ENCODE data around the gene ALG14.
"Not testable (repeated sequence)": the region's sequence is repeated elsewhere in the genome, so short reads cannot be mapped to it uniquely, and the experiment has no call there.

The ALG14 gene

GRCh38 chr1:94942171-94943128 is 130.3 kb downstream of the ALG14 start (continued):
- TF ChIP-seq GFI1B (tag by site-specific recombination; IDR thresholded peaks at IDR 0.05) (no peak), ZNF558 (tag by site-specific recombination; IDR thresholded peaks at IDR 0.05) (no peak), ZNF830 (tag by site-specific recombination; IDR thresholded peaks at IDR 0.05; ENCODE audit: low read depth) (no peak)

GRCh38 chr1:94941480-94941879 is 131.3 kb downstream of the ALG14 start:
- H3K9me3 ChIP-seq (ENCODE audit: control insufficient read depth, insufficient read depth, low read depth, low read length); H3K4me1 ChIP-seq (ENCODE audit: control insufficient read depth, insufficient read depth, low read length); POLR2A ChIA-PET; H3K27ac ChIP-seq (ENCODE audit: extremely low read depth, low read depth, low read length); H3K4me3 ChIP-seq (ENCODE audit: low read depth, low read length); CTCF ChIA-PET; H3K36me3 ChIP-seq (ENCODE audit: control insufficient read depth in 2 of 2, insufficient read depth in 1 of 2, low read length in 2 of 2): not testable (repeated sequence)

- ChIA-PET POLR2A (no interaction called here), CTCF (no interaction called here)
- Histone ChIP-seq H3K4me3 (ENCODE audit: low read depth, low read length) (no peak overlapping the region), H3K9me3 (ENCODE audit: control insufficient read depth, insufficient read depth, low read depth, low read length) (no peaks in the 10 kb centered on the region), H3K4me1 (ENCODE audit: control insufficient read depth, insufficient read depth, low read length) (peaks cover 10% of the 10 kb centered on the region), H3K36me3 (ENCODE audit: control insufficient read depth in 2 of 2, insufficient read depth in 1 of 2, low read length in 2 of 2) (no peaks in the 10 kb centered on the region), H3K27ac (ENCODE audit: extremely low read depth, low read depth, low read length) (no peak overlapping the region)
- TF ChIP-seq ZNF311 (tag by site-specific recombination; IDR thresholded peaks at IDR 0.05; ENCODE audit: borderline replicate concordance) (no peak), ZNF623 (tag by site-specific recombination; IDR thresholded peaks at IDR 0.05) (no peak)
Measured at GRCh38 chr1:94940738-94941137, 132.0 kb downstream of the ALG14 start.

GRCh38 chr1:94937820-94938219 is 134.9 kb downstream of the ALG14 start:
- H3K9me3 ChIP-seq (ENCODE audit: control insufficient read depth, insufficient read depth, low read depth, low read length): no peaks in the 10 kb centered on the region
- peaks cover 0 to 6% of the 10 kb centered on the region in 2 experiments; a peak in 1 of 3 replicates for H3K36me3 ChIP-seq (ENCODE audit: control insufficient read depth in 2 of 2, insufficient read depth in 1 of 2, low read length in 2 of 2)
- CTCF ChIA-PET: no interaction called here
- POLR2A ChIA-PET: no interaction called here
- peaks cover 23% of the 10 kb centered on the region for H3K4me1 ChIP-seq (ENCODE audit: control insufficient read depth, insufficient read depth, low read length)
- no peak overlapping the region for H3K27ac ChIP-seq (ENCODE audit: extremely low read depth, low read depth, low read length)
- TF ChIP-seq ZNF549 (tag by site-specific recombination; IDR thresholded peaks at IDR 0.05) (peak; percentile 97), ZNF292 (tag by site-specific recombination; IDR thresholded peaks at IDR 0.05; ENCODE audit: borderline replicate concordance, low read depth) (no peak), SETDB1 (IDR thresholded peaks at IDR 0.05; ENCODE audit: insufficient read length, low read length) (no peak), ZFP69B (tag by site-specific recombination; IDR thresholded peaks at IDR 0.05) (no peak), ZNF239 (tag by site-specific recombination; IDR thresholded peaks at IDR 0.05) (no peak)
- no peak overlapping the region for H3K4me3 ChIP-seq (ENCODE audit: low read depth, low read length)

- H3K9me3 ChIP-seq (ENCODE audit: control insufficient read depth, insufficient read depth, low read depth, low read length): no peaks in the 10 kb centered on the region
- POLR2A ChIA-PET: interaction anchor here (0.7 kb wide), 1 partner anchor 172 kb away, joined by 3 read pairs; no protein-coding TSS in a partner anchor
- H3K36me3 ChIP-seq (ENCODE audit: control insufficient read depth in 2 of 2, insufficient read depth in 1 of 2, low read length in 2 of 2): peaks cover 0 to 8% of the 10 kb centered on the region in 2 experiments; a peak in 1 of 3 replicates
- H3K27ac ChIP-seq (ENCODE audit: extremely low read depth, low read depth, low read length): no peak overlapping the region
- CTCF ChIA-PET: interaction anchor here (0.9 kb wide), 1 partner anchor 297 kb away, joined by 3 read pairs; the partner anchor contains the start of gene RWDD3
- peaks cover 23% of the 10 kb centered on the region for H3K4me1 ChIP-seq (ENCODE audit: control insufficient read depth, insufficient read depth, low read length)
- H3K4me3 ChIP-seq (ENCODE audit: low read depth, low read length): no peak overlapping the region
- no peak for TF ChIP-seq ZNF341 (tag by site-specific recombination; IDR thresholded peaks at IDR 0.05; ENCODE audit: low read depth)
- TF ChIP-seq ZNF266 (tag by site-specific recombination; IDR thresholded peaks at IDR 0.05; ENCODE audit: low read depth): no peak
- TF ChIP-seq ELK4 (IDR thresholded peaks at IDR 0.05; ENCODE audit: borderline replicate concordance, low read depth, low read length): no peak
- no peak for TF ChIP-seq ZNF362 (tag by site-specific recombination; IDR thresholded peaks at IDR 0.05)
- TF ChIP-seq ZNF544 (tag by site-specific recombination; IDR thresholded peaks at IDR 0.05): no peak
- TF ChIP-seq PRDM6 (tag by site-specific recombination; IDR thresholded peaks at IDR 0.05): peak; percentile 51; the same call in 1 of the 2 replicates
- TF ChIP-seq ZNF549 (tag by site-specific recombination; IDR thresholded peaks at IDR 0.05): no peak
- no peak for TF ChIP-seq ZNF513 (tag by site-specific recombination; IDR thresholded peaks at IDR 0.05)
- TF ChIP-seq YY1 (tag by site-specific recombination; IDR thresholded peaks at IDR 0.05): no peak
Measured at GRCh38 chr1:94936861-94937620, 135.7 kb downstream of the ALG14 start.

All from HEK293 (cell line).